ENCODE data around the gene CCDC89. TPM values are rescaled to one million over a fixed set of nuclear protein-coding genes. Genes with fewer than 3 reads are reported as not detected.

Gene CCDC89
- total and polyA plus RNA-seq, 2 of the 13 experiments (the other 11 are each of a cell fraction or from before 2014, with no cell fraction given), result 0.13 to 0.38 TPM

DNA sequence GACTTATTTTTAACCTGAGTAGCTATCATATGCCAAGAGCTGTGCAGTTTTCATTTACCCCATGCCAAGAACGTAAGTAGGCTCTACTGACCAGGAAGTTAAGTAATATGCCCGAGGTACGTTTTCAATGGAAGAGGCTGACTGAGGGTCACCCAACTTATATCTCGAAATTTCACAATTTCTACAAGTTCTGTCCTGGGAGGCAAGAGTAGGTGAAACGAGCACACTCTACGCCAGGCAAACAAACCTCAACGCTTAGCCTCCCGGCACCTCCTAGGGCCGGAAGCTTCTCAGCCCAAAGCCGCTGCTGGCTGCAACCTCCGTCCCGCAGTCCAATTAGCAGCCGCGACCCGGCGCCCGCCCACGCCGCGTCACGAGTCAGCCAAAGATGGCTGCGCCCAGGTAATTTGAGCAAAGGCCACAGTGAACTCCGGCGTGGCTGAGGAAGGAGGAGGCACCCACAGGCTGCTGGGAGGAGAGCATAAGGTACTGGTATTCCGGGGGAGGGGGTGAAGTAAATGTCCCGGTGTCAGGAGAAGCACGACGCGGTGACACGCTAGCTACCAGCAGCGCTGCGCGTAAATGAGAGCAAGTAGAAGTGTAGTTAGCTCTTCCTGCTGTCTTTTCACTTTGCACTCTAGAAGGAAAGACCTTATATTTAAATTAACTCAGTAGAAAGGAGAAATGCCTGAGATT lies 38.2 kb downstream of the CCDC89 start, which contains the start of gene TMEM126A (continued):
- TF ChIP-seq, protein P1, sequence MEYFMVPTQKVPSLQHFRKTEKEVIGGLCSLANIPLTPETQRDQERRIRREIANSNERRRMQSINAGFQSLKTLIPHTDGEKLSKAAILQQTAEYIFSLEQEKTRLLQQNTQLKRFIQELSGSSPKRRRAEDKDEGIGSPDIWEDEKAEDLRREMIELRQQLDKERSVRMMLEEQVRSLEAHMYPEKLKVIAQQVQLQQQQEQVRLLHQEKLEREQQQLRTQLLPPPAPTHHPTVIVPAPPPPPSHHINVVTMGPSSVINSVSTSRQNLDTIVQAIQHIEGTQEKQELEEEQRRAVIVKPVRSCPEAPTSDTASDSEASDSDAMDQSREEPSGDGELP (IDR thresholded peaks at IDR 0.05; ENCODE audit: borderline replicate concordance, low read depth), result peak; percentile 6; the same call in 1 of the 2 replicates
- TF ChIP-seq POGZ (CRISPR knock-in tag; IDR thresholded peaks at IDR 0.05) (peak; percentile 90), SAP130 (CRISPR knock-in tag; IDR thresholded peaks at IDR 0.05; ENCODE audit: low read depth) (peak; percentile 89), ZMYM4 (CRISPR knock-in tag; IDR thresholded peaks at IDR 0.05) (peak; percentile 93), CREM (IDR thresholded peaks at IDR 0.05) (peak; percentile 89), CREM (CRISPR knock-in tag; IDR thresholded peaks at IDR 0.05) (0 out of 2 replicates have a peak, but pooled peaks have one; percentile 13), ARHGAP35 (CRISPR knock-in tag; IDR thresholded peaks at IDR 0.05; ENCODE audit: borderline replicate concordance) (peak; percentile 62; the same call in 1 of the 2 replicates), ZNF7 (CRISPR knock-in tag; IDR thresholded peaks at IDR 0.05) (no peak), SMAD9 (CRISPR knock-in tag; IDR thresholded peaks at IDR 0.05) (no peak), ZNF792 (CRISPR knock-in tag; IDR thresholded peaks at IDR 0.05) (peak; percentile 73; the same call in 1 of the 2 replicates), EED (CRISPR knock-in tag; IDR thresholded peaks at IDR 0.05) (peak; percentile 23; the same call in 1 of the 2 replicates), POLR2G (IDR thresholded peaks at IDR 0.05; ENCODE audit: low read depth, low read length) (peak; percentile 96), JARID2 (CRISPR knock-in tag; IDR thresholded peaks at IDR 0.05; ENCODE audit: insufficient replicate concordance) (no peak)
- TF ChIP-seq, protein P2, sequence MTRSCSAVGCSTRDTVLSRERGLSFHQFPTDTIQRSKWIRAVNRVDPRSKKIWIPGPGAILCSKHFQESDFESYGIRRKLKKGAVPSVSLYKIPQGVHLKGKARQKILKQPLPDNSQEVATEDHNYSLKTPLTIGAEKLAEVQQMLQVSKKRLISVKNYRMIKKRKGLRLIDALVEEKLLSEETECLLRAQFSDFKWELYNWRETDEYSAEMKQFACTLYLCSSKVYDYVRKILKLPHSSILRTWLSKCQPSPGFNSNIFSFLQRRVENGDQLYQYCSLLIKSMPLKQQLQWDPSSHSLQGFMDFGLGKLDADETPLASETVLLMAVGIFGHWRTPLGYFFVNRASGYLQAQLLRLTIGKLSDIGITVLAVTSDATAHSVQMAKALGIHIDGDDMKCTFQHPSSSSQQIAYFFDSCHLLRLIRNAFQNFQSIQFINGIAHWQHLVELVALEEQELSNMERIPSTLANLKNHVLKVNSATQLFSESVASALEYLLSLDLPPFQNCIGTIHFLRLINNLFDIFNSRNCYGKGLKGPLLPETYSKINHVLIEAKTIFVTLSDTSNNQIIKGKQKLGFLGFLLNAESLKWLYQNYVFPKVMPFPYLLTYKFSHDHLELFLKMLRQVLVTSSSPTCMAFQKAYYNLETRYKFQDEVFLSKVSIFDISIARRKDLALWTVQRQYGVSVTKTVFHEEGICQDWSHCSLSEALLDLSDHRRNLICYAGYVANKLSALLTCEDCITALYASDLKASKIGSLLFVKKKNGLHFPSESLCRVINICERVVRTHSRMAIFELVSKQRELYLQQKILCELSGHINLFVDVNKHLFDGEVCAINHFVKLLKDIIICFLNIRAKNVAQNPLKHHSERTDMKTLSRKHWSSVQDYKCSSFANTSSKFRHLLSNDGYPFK (CRISPR knock-in tag; IDR thresholded peaks at IDR 0.05; ENCODE audit: borderline replicate concordance), result peak; percentile 85; the same call in 1 of the 2 replicates
- TF ChIP-seq, protein P3, sequence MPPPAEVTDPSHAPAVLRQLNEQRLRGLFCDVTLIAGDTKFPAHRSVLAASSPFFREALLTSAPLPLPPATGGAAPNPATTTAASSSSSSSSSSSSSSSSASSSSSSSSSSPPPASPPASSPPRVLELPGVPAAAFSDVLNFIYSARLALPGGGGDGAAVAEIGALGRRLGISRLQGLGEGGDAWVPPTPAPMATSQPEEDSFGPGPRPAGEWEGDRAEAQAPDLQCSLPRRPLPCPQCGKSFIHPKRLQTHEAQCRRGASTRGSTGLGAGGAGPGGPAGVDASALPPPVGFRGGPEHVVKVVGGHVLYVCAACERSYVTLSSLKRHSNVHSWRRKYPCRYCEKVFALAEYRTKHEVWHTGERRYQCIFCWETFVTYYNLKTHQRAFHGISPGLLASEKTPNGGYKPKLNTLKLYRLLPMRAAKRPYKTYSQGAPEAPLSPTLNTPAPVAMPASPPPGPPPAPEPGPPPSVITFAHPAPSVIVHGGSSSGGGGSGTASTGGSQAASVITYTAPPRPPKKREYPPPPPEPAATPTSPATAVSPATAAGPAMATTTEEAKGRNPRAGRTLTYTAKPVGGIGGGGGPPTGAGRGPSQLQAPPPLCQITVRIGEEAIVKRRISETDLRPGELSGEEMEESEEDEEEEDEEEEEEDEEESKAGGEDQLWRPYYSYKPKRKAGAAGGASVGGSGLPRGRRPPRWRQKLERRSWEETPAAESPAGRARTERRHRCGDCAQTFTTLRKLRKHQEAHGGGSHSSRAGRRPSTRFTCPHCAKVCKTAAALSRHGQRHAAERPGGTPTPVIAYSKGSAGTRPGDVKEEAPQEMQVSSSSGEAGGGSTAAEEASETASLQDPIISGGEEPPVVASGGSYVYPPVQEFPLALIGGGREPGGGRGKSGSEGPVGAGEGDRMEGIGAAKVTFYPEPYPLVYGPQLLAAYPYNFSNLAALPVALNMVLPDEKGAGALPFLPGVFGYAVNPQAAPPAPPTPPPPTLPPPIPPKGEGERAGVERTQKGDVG (CRISPR knock-in tag; IDR thresholded peaks at IDR 0.05; ENCODE audit: borderline replicate concordance), result 0 out of 2 replicates have a peak, but pooled peaks have one; percentile 41
- TF ChIP-seq, protein P4, sequence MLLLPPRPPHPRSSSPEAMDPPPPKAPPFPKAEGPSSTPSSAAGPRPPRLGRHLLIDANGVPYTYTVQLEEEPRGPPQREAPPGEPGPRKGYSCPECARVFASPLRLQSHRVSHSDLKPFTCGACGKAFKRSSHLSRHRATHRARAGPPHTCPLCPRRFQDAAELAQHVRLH (CRISPR knock-in tag; IDR thresholded peaks at IDR 0.05; ENCODE audit: borderline replicate concordance, low read depth), result peak; percentile 79; the same call in 1 of the 2 replicates
- TF ChIP-seq, protein P5, sequence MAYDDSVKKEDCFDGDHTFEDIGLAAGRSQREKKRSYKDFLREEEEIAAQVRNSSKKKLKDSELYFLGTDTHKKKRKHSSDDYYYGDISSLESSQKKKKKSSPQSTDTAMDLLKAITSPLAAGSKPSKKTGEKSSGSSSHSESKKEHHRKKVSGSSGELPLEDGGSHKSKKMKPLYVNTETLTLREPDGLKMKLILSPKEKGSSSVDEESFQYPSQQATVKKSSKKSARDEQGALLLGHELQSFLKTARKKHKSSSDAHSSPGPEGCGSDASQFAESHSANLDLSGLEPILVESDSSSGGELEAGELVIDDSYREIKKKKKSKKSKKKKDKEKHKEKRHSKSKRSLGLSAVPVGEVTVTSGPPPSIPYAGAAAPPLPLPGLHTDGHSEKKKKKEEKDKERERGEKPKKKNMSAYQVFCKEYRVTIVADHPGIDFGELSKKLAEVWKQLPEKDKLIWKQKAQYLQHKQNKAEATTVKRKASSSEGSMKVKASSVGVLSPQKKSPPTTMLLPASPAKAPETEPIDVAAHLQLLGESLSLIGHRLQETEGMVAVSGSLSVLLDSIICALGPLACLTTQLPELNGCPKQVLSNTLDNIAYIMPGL (CRISPR knock-in tag; IDR thresholded peaks at IDR 0.05; ENCODE audit: borderline replicate concordance in 1 of 2, low read depth in 1 of 2), result peak; percentile 61 to 87; a peak in 3 of 4 replicates
- TF ChIP-seq, protein P6, sequence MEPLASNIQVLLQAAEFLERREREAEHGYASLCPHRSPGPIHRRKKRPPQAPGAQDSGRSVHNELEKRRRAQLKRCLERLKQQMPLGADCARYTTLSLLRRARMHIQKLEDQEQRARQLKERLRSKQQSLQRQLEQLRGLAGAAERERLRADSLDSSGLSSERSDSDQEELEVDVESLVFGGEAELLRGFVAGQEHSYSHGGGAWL (CRISPR knock-in tag; IDR thresholded peaks at IDR 0.05), result peak; percentile 60; the same call in 1 of the 2 replicates

Measured in HepG2 (cell line).